Astrocyte of the hippocampus (primary cell): Measurements from ENCODE around the gene ACTN1.
A peak's percentile ranks its signal among the peaks of the same experiment; 100 is the strongest.

ENCODE experiments used
- DNase-seq: peaks from one replicate; pipeline ENCODE4 v3.0.0; 2011; ENCODE audit warnings: low read depth, low spot score

Gene ACTN1

GRCh38 chr14:68891851-68892660, 87.0 kb downstream of the ACTN1 start:
- peak; percentile 85 for DNase-seq

GRCh38 chr14:68890173-68890931, 88.8 kb downstream of the ACTN1 start:
- no peak for DNase-seq

- DNase-seq: no peak
Measured at GRCh38 chr14:68888883-68889282, 90.2 kb downstream of the ACTN1 start.

DNA sequence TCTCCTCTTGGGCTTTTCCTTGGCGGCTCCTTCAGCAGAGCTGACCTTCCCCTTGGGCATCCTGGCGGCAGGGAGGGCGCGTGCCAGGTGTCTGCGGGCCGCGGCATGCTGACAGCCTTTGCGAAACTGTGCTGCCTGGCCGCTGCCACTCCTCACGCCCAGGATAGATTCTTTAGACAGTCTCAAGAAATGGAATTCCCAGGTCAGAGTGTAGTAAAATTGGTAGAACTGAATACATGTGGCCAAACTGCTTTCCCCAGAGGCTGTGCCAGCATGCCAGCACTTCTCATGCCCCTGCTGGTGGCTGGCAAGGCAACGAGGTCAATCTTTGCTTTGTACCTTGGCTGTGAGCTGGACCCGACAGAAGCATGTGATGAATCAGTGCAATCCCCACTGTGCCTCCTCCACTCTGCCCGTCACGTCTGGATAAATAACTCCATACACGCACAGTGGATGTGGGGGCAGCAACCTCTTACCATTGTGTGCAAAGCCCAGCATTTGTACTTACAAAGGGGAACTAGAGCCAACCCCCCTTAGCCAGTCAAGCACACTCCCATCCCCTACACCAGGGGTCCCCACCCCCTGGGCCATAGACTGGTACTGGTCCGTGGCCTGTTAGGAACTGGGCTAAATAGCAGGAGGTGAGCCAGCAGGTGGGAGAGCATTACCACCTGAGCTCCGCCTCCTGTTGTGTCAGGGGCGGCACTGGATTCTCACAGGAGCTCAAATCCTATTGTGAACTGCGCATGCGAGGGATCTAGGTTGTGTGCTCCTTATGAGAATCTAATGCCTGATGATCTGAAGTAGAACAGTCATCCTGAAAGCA, 90.9 kb downstream of the ACTN1 start:
- DNase-seq: peak; percentile 44

GRCh38 chr14:68886109-68886434, 93.0 kb downstream of the ACTN1 start:
- DNase-seq: no peak

GRCh38 chr14:68885226-68886108, 93.6 kb downstream of the ACTN1 start:
- no peak for DNase-seq

GRCh38 chr14:68884031-68885030, 94.8 kb downstream of the ACTN1 start:
- DNase-seq: peak; percentile 82

GRCh38 chr14:68882235-68882634, 96.9 kb downstream of the ACTN1 start:
- no peak for DNase-seq

DNA sequence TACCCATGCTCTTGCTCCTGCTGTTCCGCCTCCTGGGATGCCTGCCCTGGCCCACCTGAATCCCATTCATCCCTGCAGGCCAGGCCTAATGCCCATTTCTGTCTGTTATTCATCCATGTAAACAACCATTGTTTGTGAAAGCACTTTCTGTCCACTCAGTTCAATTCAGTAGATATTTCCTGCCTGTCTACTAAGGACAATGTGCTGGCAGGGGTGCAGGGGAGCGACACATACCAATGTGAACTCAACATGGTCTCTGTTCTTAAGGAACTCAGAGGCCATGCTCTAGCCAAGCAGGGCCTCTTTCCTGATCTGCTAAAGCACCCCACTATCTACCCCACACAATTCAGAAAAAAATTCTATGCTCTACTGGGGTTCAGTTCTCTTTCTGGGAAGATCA, 97.7 kb downstream of the ACTN1 start:
- no peak for DNase-seq

DNA sequence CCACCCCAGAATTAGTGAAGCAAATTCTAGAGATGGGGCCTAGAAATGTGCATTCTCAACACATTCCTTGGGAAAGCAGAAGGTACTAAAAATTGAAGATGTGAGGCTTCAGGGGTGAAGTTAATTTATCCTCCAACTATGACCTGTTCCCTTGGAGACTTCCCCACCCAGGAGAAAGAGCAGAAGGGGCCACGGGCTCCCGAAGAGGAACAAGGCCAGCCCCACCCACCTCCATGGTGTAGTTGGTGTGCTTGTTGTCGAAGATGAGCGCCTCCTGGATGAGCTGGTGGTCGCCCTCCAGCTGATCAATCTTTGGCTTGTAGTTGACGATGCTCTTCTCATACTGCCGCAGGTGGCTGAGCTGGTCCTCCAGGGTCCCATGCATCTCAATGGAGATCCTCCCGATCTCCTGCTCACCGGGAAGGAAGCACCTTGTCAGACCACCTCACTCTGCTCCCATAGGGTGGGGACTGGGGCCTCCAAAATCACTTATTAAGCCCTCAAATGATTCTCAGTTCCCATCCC, 98.5 kb downstream of the ACTN1 start:
- DNase-seq: no peak

GRCh38 chr14:68879841-68880575, 99.1 kb downstream of the ACTN1 start:
- DNase-seq: no peak

- no peak for DNase-seq
Measured at GRCh38 chr14:68879321-68879781, 99.8 kb downstream of the ACTN1 start.

DNA sequence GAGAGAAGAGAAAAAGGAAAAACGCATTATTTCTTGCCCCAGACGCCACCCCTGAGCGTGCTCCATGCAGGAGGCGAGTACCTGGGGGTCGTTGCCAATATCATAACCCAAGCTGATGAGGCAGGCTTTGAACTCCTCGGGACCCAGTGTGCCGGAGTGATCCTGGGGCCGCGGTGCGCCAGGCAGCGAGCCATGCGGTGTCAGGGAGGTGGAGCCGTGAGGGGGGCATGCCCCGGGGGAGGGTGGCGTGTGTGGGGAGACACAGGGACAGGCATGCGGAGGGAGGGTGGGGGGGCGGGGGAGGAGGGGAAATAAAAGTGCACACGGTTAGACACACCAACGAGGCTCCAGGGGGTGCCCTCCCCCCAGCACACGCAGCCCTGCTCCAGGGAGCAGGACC, 100.2 kb downstream of the ACTN1 start:
- DNase-seq: no peak

GRCh38 chr14:68877993-68878575, 101.0 kb downstream of the ACTN1 start:
- no peak for DNase-seq

- no peak for DNase-seq
Measured at GRCh38 chr14:68876976-68877375, 102.1 kb downstream of the ACTN1 start.

DNA sequence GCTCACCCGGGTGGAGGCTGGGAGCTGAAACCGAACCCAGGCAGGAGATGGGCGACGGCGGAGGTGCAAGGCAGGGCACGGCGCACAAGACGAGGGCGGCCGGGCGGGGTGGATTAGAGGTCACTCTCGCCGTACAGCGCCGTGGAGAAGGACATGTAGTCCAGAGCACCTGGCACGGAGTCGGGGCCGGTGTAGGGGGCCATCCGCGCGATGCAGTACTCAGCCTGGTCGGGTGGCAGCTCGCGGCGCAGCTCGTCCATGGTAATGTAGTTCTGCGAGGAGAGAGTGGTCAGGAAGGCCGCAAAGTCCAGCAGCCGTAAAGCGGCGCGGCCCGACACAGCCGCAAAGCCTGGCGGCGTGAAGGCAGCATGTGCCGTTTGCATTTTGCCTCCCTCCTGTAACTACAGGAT, 104.4 kb downstream of the ACTN1 start:
- DNase-seq: no peak

DNA sequence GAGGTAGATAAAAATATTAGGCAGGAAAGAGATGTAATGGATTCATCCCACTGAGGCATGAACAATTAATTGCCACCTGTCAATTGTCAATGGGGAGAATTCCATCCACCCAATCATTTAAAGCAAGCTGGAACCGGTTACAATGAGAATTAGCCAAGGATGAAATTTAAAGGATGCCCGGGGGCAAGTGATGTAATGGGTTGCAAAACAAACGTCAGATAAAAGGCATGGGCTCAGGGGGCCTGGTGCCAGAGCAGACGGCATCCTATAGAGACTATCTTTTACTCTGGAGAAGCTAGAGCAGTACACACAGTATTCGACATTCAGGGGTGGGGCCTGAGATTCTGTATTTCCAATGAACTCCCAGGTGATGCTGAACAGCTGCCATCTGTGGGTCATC, 105.7 kb downstream of the ACTN1 start:
- no peak for DNase-seq

GRCh38 chr14:68871392-68871791, 107.7 kb downstream of the ACTN1 start:
- no peak for DNase-seq
